Forelimb muscle (tissue), 1 donor: ENCODE data around the gene HSD17B2. TPM values are rescaled to one million over a fixed set of nuclear protein-coding genes. Genes with fewer than 3 reads are reported as not detected.
"Not testable (repeated sequence)": the region's sequence is repeated elsewhere in the genome, so short reads cannot be mapped to it uniquely, and the experiment has no call there.

Experiments used
- DNase-seq: peaks from one replicate; pipeline ENCODE4 v3.0.0-alpha.2; 2013; ENCODE audit warnings: low read depth
- polyA plus RNA-seq: library from polyadenylated mRNA; unstranded; fragments of 120-200 nt; gene quantifications from one replicate; pipeline ENCODE4 v1.2.1, GENCODE V29; 2013; ENCODE audit not compliant: insufficient read length

Gene HSD17B2
- polyA plus RNA-seq, 1 donor: 0.27 TPM

- DNase-seq: no peak
These were observed 44.8 kb downstream of the HSD17B2 start for GRCh38 chr16:82079892-82080291.

GRCh38 chr16:82081264-82081663 lies 46.2 kb downstream of the HSD17B2 start:
- no peak for DNase-seq

GRCh38 chr16:82082097-82082496 lies 47.0 kb downstream of the HSD17B2 start:
- no peak for DNase-seq

- no peak for DNase-seq
These were observed 47.6 kb downstream of the HSD17B2 start for GRCh38 chr16:82082543-82083244.

- DNase-seq: no peak
These were observed 48.8 kb downstream of the HSD17B2 start for GRCh38 chr16:82083710-82084353.

DNA sequence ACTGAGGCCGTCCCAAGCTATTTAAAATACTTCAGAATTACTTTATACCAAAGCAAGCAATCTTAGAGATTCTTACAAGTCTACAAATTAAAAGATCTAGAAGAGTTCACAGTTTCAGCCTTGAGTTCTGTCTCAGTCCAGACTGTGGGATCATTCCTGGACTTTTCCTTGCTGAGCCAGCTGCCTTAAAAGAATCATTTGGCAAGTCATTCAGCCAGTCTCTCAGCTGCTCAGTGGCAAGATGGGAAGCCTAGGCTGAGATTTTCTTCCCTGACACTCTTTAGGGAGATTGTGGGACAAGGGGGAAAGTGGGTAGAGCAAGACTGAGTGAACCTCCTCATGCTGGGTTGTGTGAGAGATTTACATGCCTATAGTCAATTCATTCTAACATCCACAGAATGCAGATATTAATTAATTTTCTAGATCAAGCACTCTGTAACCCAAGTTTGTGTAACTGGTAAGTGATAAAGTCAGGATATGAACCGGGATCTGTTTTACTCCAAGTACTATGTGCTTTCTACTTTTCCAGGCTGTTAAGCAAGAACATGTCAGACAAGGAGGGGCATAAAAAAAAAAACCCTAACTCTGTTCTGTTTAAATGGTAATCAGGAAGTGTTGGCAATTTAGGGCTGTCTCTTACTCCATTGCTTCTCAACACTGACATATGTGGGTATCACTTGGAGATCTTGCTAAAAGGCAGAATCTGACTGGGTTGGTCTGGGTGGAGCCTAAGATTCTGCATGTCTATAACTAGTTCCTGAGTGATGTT lies 50.1 kb downstream of the HSD17B2 start:
- no peak for DNase-seq

- no peak for DNase-seq
These were observed 53.4 kb downstream of the HSD17B2 start for GRCh38 chr16:82088483-82088882.

- no peak for DNase-seq
These were observed 56.2 kb downstream of the HSD17B2 start for GRCh38 chr16:82091241-82091640.

GRCh38 chr16:82092711-82093110 lies 57.7 kb downstream of the HSD17B2 start:
- DNase-seq: no peak

DNA sequence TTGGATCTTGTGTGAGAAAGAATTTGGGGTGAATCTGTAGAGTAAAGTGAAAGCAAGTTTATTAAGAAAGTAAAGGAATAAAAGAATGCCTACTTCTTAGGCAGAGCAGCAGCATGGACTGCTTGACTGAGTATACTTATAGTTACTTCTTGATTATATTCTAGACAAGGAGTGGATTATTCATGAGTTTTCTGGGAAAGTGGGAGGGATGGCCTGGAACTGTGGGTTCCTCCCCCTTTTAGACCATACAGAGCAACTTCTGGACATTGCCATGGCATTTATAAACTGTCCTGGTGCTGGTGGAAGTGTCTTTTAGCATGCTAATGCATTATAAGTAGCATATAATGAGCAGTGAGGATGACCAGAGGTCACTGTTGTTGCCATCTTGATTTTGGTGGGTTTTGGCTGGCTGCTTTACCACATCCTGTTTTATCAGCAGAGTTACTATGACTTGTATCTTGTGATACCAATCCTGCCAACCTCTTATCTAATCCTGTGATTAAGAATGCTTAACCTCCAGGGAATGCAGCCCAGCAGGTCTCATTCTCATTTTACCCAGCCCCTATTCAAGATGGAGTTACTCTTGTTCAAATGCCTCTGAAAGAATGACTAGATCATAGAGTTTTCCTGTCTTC lies 58.7 kb downstream of the HSD17B2 start:
- no peak for DNase-seq

DNA sequence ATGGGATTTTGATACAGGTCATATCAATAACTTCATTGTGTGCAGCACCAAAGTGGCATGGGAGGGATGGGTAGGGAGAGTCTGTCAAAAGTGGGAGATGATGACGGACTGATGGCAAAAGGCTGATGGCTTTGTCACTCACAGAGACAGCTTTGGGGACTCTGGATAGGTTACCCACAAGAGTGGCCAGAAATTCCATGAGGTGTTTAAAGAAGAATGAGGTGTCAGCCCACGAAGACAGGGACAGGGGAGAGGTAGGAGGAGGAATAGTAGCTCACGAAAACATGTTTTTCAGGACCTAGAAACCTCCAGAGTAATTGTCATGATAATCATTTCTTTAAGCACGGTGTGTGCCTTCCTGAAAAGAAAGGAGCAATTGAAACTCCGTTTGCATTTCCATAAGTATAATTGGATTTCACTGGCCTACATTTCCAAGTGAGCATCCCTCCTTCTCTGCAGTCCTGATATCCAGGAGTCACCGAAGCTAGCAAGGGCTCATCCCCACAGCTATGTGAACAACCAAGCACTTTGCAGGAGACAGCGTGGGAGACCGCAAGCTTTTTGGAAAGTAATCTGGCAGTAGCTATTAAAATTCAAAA lies 60.0 kb downstream of the HSD17B2 start:
- no peak for DNase-seq

GRCh38 chr16:82096641-82097040 lies 61.6 kb downstream of the HSD17B2 start:
- no peak for DNase-seq

- DNase-seq: no peak
These were observed 70.1 kb downstream of the HSD17B2 start for GRCh38 chr16:82105107-82105506.

GRCh38 chr16:82108100-82108499 lies 73.0 kb downstream of the HSD17B2 start:
- DNase-seq: no peak

DNA sequence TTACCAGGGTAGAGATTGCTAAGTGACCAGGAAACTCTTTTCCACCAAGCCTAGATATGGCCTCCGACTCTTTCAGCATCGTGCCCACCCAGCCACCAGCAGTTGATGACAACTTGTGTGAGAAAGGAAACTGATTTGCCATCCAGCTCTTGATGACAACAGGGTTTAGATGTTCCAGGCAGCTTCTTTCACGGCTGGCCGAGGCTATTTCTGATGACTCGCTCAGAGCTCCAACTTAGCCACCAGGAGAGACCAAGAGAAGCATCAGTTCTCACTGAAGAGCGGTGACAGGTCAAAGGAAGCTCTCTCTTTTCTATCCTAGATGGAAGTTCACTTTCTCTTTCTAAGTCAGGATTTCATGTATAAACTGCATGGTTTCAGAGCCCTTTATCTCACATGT lies 73.7 kb downstream of the HSD17B2 start:
- DNase-seq: no peak

DNA sequence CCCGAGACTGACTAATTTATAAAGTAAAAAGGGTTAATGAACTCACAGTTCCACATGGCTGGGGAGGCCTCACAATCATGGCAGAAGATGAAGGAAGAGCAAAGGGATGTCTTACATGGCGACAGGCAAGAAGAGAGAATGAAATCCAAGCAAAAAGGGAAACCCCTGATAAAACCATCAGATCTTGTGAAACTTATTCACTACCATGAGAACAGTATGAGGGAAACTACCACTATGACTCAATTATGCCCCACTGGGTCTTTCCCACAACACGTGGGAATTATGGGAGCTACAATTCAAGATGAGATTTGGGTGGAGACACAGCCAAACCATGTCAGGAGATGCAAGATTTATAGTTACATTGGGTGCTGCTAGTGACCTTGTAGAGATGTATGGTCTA lies 74.2 kb downstream of the HSD17B2 start:
- not testable (repeated sequence) for DNase-seq

- DNase-seq: no peak
These were observed 76.9 kb downstream of the HSD17B2 start for GRCh38 chr16:82111944-82112343.

DNA sequence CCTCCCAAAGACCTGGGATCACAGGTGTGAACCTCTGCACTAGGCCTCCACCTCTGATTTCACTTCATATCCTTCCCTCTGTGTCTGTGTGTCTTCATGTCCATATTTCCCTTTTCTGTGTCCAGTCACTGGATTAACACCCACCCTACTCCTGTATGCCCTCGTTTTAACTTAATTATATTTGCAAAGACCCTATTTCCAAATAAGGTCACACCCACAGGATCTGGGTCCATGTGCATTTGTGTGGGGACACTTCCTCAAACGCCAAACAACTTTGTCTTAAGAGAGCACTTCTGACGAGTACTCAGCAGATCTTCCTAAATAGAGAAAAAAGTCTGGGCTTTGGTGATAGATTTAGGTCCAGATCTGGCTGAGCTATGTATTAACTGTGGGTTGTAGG lies 78.7 kb downstream of the HSD17B2 start:
- DNase-seq: no peak

GRCh38 chr16:82116535-82116934 lies 81.5 kb downstream of the HSD17B2 start:
- no peak for DNase-seq

GRCh38 chr16:82118749-82119148 lies 83.7 kb downstream of the HSD17B2 start:
- no peak for DNase-seq

GRCh38 chr16:82119405-82119804 lies 84.4 kb downstream of the HSD17B2 start:
- no peak for DNase-seq

- no peak for DNase-seq
These were observed 89.6 kb downstream of the HSD17B2 start for GRCh38 chr16:82124651-82125050.
